Measurements from ENCODE around the gene ARSK.
"Not testable (repeated sequence)": the region's sequence is repeated elsewhere in the genome, so short reads cannot be mapped to it uniquely, and the experiment has no call there.

The ARSK gene

GRCh38 chr5:95627971-95628810 is 73.3 kb downstream of the ARSK start:
- Histone ChIP-seq H3K9ac (ENCODE audit: low read length) (no peak overlapping the region), H3K9me3 (ENCODE audit: control insufficient read depth, low read length) (no peaks in the 10 kb centered on the region), H3K27me3 (ENCODE audit: control insufficient read depth, insufficient read depth, low read length) (no peaks in the 10 kb centered on the region), H3K4me1 (ENCODE audit: control insufficient read depth, insufficient read depth, low read length) (no peaks in the 10 kb centered on the region), H3K4me3 (ENCODE audit: low read length) (no peak overlapping the region), H3K36me3 (ENCODE audit: control insufficient read depth, insufficient read depth, low read length) (no peaks in the 10 kb centered on the region)

GRCh38 chr5:95628933-95629332 is 74.0 kb downstream of the ARSK start:
- no peaks in the 10 kb centered on the region for H3K27me3 ChIP-seq (ENCODE audit: control insufficient read depth, insufficient read depth, low read length)
- no peaks in the 10 kb centered on the region for H3K4me1 ChIP-seq (ENCODE audit: control insufficient read depth, insufficient read depth, low read length)
- H3K4me3 ChIP-seq (ENCODE audit: low read length): no peak overlapping the region
- H3K36me3 ChIP-seq (ENCODE audit: control insufficient read depth, insufficient read depth, low read length): no peaks in the 10 kb centered on the region
- no peak overlapping the region for H3K9ac ChIP-seq (ENCODE audit: low read length)
- H3K9me3 ChIP-seq (ENCODE audit: control insufficient read depth, low read length): no peaks in the 10 kb centered on the region

DNA sequence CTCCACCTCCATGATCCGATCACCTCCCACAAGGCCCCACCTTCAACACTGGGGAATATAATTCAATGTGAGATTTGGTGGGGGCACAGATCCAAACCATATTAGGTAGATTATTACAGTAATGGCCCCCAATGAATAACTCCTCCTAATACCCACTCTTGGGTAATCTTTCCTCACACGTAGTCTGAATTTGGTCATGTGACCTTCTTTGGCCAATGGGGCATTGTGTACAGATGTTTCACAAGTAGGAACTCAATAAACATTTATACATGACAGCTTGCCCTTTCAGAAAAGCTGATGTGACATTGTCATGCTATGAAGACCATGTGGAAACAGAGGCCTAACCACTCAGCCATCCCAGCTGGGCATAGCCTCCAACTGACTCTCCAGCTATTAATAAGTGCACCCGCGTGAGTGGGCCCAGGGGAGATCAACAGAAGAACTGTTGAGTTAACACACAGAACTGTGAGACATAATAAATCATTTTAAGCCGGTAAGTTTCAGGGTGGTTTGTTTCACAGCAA is 75.6 kb downstream of the ARSK start:
- Histone ChIP-seq H3K4me3 (ENCODE audit: low read length) (no peak overlapping the region), H3K9ac (ENCODE audit: low read length) (no peak overlapping the region), H3K27me3 (ENCODE audit: control insufficient read depth, insufficient read depth, low read length) (no peaks in the 10 kb centered on the region), H3K9me3 (ENCODE audit: control insufficient read depth, low read length) (no peaks in the 10 kb centered on the region), H3K4me1 (ENCODE audit: control insufficient read depth, insufficient read depth, low read length) (no peaks in the 10 kb centered on the region), H3K36me3 (ENCODE audit: control insufficient read depth, insufficient read depth, low read length) (no peaks in the 10 kb centered on the region)

GRCh38 chr5:95631255-95631958 is 76.5 kb downstream of the ARSK start:
- Histone ChIP-seq H3K9me3 (ENCODE audit: control insufficient read depth, low read length) (no peaks in the 10 kb centered on the region), H3K4me1 (ENCODE audit: control insufficient read depth, insufficient read depth, low read length) (no peaks in the 10 kb centered on the region), H3K9ac (ENCODE audit: low read length) (no peak overlapping the region), H3K27me3 (ENCODE audit: control insufficient read depth, insufficient read depth, low read length) (no peaks in the 10 kb centered on the region), H3K36me3 (ENCODE audit: control insufficient read depth, insufficient read depth, low read length) (no peaks in the 10 kb centered on the region), H3K4me3 (ENCODE audit: low read length) (no peak overlapping the region)

DNA sequence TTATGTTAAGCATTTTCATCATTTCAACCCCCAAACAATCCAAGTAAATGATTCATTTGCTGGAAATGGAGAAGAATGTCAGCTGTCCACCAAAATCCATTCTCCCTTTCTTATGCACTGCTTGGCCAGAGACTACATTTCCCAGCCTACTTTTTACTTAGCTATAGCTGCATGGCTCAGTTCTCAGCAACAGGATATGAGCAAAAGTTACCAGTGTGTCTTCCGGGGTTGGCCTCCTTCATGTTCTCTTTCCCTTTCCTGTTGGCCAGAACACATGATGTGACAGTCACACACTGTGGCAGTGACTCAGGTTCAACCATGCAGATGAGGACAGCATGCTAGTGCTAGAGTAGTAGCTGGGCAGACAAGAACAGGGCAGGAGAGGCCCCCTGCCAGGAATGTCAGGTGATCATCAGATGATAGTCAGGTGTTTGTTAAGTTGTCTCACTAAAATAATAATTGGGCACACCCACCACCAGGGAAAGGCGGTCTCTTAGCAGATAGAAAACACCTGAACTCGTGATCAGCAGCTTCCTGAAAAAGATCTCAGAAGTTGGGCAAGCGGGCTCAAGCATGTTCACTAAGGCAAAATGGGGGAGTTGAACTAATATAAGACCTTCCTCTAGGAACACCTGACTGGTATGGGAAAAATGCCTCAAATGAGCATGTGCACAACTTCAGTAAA is 77.2 kb downstream of the ARSK start:
- Histone ChIP-seq H3K27me3 (ENCODE audit: control insufficient read depth, insufficient read depth, low read length) (no peaks in the 10 kb centered on the region), H3K9me3 (ENCODE audit: control insufficient read depth, low read length) (no peaks in the 10 kb centered on the region), H3K4me1 (ENCODE audit: control insufficient read depth, insufficient read depth, low read length) (no peaks in the 10 kb centered on the region), H3K4me3 (ENCODE audit: low read length) (no peak overlapping the region), H3K9ac (ENCODE audit: low read length) (no peak overlapping the region), H3K36me3 (ENCODE audit: control insufficient read depth, insufficient read depth, low read length) (no peaks in the 10 kb centered on the region)

GRCh38 chr5:95632942-95633341 is 78.0 kb downstream of the ARSK start:
- H3K27me3 ChIP-seq (ENCODE audit: control insufficient read depth, insufficient read depth, low read length): not testable (repeated sequence)

GRCh38 chr5:95633671-95634070 is 78.8 kb downstream of the ARSK start:
- Histone ChIP-seq H3K9me3 (ENCODE audit: control insufficient read depth, low read length) (no peaks in the 10 kb centered on the region), H3K4me1 (ENCODE audit: control insufficient read depth, insufficient read depth, low read length) (no peaks in the 10 kb centered on the region), H3K9ac (ENCODE audit: low read length) (no peak overlapping the region), H3K4me3 (ENCODE audit: low read length) (no peak overlapping the region), H3K27me3 (ENCODE audit: control insufficient read depth, insufficient read depth, low read length) (no peaks in the 10 kb centered on the region), H3K36me3 (ENCODE audit: control insufficient read depth, insufficient read depth, low read length) (no peaks in the 10 kb centered on the region)

More at GRCh38 chr5:95632942-95633341, 78.0 kb downstream of the ARSK start:
- not testable (repeated sequence) for H3K4me1 ChIP-seq (ENCODE audit: control insufficient read depth, insufficient read depth, low read length); H3K9me3 ChIP-seq (ENCODE audit: control insufficient read depth, low read length); H3K36me3 ChIP-seq (ENCODE audit: control insufficient read depth, insufficient read depth, low read length); H3K9ac ChIP-seq (ENCODE audit: low read length); H3K4me3 ChIP-seq (ENCODE audit: low read length)

GRCh38 chr5:95634081-95634480 is 79.2 kb downstream of the ARSK start:
- Histone ChIP-seq H3K9ac (ENCODE audit: low read length) (no peak overlapping the region), H3K36me3 (ENCODE audit: control insufficient read depth, insufficient read depth, low read length) (no peaks in the 10 kb centered on the region), H3K27me3 (ENCODE audit: control insufficient read depth, insufficient read depth, low read length) (no peaks in the 10 kb centered on the region), H3K4me3 (ENCODE audit: low read length) (no peak overlapping the region), H3K9me3 (ENCODE audit: control insufficient read depth, low read length) (no peaks in the 10 kb centered on the region), H3K4me1 (ENCODE audit: control insufficient read depth, insufficient read depth, low read length) (no peaks in the 10 kb centered on the region)

DNA sequence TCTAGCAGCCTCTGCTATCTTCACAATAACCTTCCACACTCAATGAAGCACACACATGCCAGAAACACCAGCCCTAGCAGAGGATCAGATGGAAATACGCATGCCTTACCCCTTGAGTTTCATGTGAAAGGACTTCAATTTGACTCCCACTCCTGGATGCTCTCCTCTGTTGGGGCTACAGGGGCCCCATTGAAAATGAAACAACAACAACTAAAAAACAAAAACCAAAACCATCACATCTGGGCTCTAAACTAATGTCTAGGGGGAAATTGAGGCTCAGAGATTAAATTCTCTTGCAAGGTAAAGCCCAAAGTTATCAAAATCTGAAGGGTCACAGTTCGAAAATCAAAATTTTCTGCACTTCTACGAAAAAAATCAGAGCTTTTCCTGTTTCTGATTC is 83.7 kb downstream of the ARSK start:
- Histone ChIP-seq H3K27me3 (ENCODE audit: control insufficient read depth, insufficient read depth, low read length) (no peaks in the 10 kb centered on the region), H3K9me3 (ENCODE audit: control insufficient read depth, low read length) (no peaks in the 10 kb centered on the region), H3K36me3 (ENCODE audit: control insufficient read depth, insufficient read depth, low read length) (no peaks in the 10 kb centered on the region), H3K9ac (ENCODE audit: low read length) (no peak overlapping the region), H3K4me3 (ENCODE audit: low read length) (no peak overlapping the region), H3K4me1 (ENCODE audit: control insufficient read depth, insufficient read depth, low read length) (peaks cover 9% of the 10 kb centered on the region)

DNA sequence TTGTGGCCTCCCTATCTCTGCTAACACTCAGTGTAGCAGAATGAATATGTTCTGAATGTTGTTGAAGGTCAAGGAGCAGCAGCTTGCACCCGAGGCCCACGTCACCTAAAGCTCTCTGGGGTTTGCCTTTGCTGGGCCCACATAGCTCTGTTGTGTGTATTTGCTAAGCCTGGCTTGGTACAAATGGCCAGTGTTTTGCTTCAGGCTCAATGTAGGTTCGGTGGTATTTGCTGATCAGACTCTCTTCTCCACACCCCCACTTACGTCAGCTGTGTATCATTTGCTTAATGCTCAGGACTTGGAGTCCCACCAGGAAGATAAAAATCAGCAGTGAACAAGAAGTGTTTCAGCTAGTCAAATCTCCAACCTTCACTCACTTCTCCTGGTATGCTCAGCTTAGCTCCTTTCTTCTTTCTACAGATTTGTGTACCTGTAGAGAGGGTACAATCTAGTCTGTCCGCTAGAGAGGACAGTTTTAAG is 86.9 kb downstream of the ARSK start:
- no peak overlapping the region for H3K9ac ChIP-seq (ENCODE audit: low read length)
- H3K27me3 ChIP-seq (ENCODE audit: control insufficient read depth, insufficient read depth, low read length): no peaks in the 10 kb centered on the region
- no peaks in the 10 kb centered on the region for H3K36me3 ChIP-seq (ENCODE audit: control insufficient read depth, insufficient read depth, low read length)
- no peak overlapping the region for H3K4me3 ChIP-seq (ENCODE audit: low read length)
- no peaks in the 10 kb centered on the region for H3K9me3 ChIP-seq (ENCODE audit: control insufficient read depth, low read length)
- H3K4me1 ChIP-seq (ENCODE audit: control insufficient read depth, insufficient read depth, low read length): peaks cover 9% of the 10 kb centered on the region

- H3K27me3 ChIP-seq (ENCODE audit: control insufficient read depth, insufficient read depth, low read length): no peaks in the 10 kb centered on the region
- no peaks in the 10 kb centered on the region for H3K36me3 ChIP-seq (ENCODE audit: control insufficient read depth, insufficient read depth, low read length)
- H3K9ac ChIP-seq (ENCODE audit: low read length): no peak overlapping the region
- no peaks in the 10 kb centered on the region for H3K9me3 ChIP-seq (ENCODE audit: control insufficient read depth, low read length)
- no peak overlapping the region for H3K4me3 ChIP-seq (ENCODE audit: low read length)
- peaks cover 9% of the 10 kb centered on the region for H3K4me1 ChIP-seq (ENCODE audit: control insufficient read depth, insufficient read depth, low read length)
Measured at GRCh38 chr5:95643152-95643551, 88.3 kb downstream of the ARSK start.
